Panc1 (cell line): ENCODE results near the gene APLP1. TPM values are rescaled to one million over a fixed set of nuclear protein-coding genes. Genes with fewer than 3 reads are reported as not detected.

ENCODE experiments used
- ATAC-seq: fragments of 200-7000 bp; cut with Tn5 transposase; 2 replicates; pipeline ENCODE4 v1.9.1; 2020; ENCODE audit warnings: mild to moderate bottlenecking, moderate library complexity
- BruUV-seq: library from RNA; stranded (reverse); fragments of 400-500 nt; replicated peaks from 2 replicates; lab custom pipeline; 2021; lab: Mats Ljungman, UMichigan
- CTCF ChIA-PET: fragments of 300-600 bp; sonication (Branson Sonifier 250); formaldehyde crosslinking; loops from one replicate; lab custom pipeline; 2022; ENCODE audit warnings: antibody characterized with exemption; lab: Charles Lee
- POLR2A ChIA-PET: fragments of 300-600 bp; sonication (Branson Sonifier 250); formaldehyde crosslinking; loops from one replicate; lab custom pipeline; 2022; ENCODE audit warnings: antibody characterized with exemption; lab: Charles Lee
- DNase-seq: peaks from one replicate; pipeline ENCODE4 v3.0.0-alpha.2; 2010; ENCODE audit warnings: low read depth, low spot score
- H3K27ac ChIP-seq: 2 replicates; pipeline ENCODE4 v1.5.1; 2011; ENCODE audit warnings: mild to moderate bottlenecking, low read length, inconsistent platforms
- H3K27me3 ChIP-seq: fragments of 200-500 bp; sonication (Bioruptor generic); 2 replicates; pipeline ENCODE4 v1.6.0; 2014; ENCODE audit warnings: low read length, inconsistent platforms; ENCODE audit not compliant: control insufficient read depth, insufficient read depth
- H3K36me3 ChIP-seq: fragments of 200-500 bp; sonication (Bioruptor generic); 2 replicates; pipeline ENCODE4 v1.5.1; 2014; ENCODE audit warnings: inconsistent platforms, mild to moderate bottlenecking, low read length, moderate library complexity; ENCODE audit not compliant: control insufficient read depth, insufficient read depth
- H3K4me1 ChIP-seq: 2 replicates; pipeline ENCODE4 v1.5.1; 2011; ENCODE audit warnings: inconsistent platforms, mild to moderate bottlenecking, low read length, moderate library complexity; ENCODE audit not compliant: control insufficient read depth, insufficient read depth
- H3K4me3 ChIP-seq, 2 experiments: 2 replicates each; pipeline ENCODE4 v1.5.1; 2011 to 2012; ENCODE audit warnings: low read depth in 2 of 2, low read length in 2 of 2, mild to moderate bottlenecking in 2 of 2, inconsistent platforms in 1 of 2, moderate library complexity in 1 of 2
- H3K9me3 ChIP-seq: fragments of 200-500 bp; sonication (Bioruptor generic); 2 replicates; pipeline ENCODE4 v1.5.1; 2014; ENCODE audit warnings: low read depth, mild to moderate bottlenecking, inconsistent platforms, low read length, moderate library complexity; ENCODE audit not compliant: control insufficient read depth, insufficient read depth
- CTCF ChIP-seq: fragments of 450-650 bp; IDR thresholded peaks from 2 replicates; pipeline ENCODE4 v1.5.1; 2017; ENCODE audit warnings: mild to moderate bottlenecking
- POLR2AphosphoS5 ChIP-seq: IDR thresholded peaks from 2 replicates; pipeline ENCODE4 v1.6.1; 2012; ENCODE audit warnings: mild to moderate bottlenecking, low read depth, low read length, moderate library complexity
- REST ChIP-seq, 2 experiments: IDR thresholded peaks; 2 replicates each; pipeline ENCODE4 v1.6.1; 2011 to 2012; ENCODE audit warnings: low read depth in 2 of 2, control low read depth in 1 of 2, low read length in 1 of 2, mild to moderate bottlenecking in 1 of 2, moderate library complexity in 1 of 2; ENCODE audit not compliant: insufficient read depth in 1 of 2
- SIN3A ChIP-seq: IDR thresholded peaks from 2 replicates; pipeline ENCODE4 v1.6.1; 2012; ENCODE audit warnings: low read depth, mild to moderate bottlenecking, low read length, moderate library complexity, borderline replicate concordance; ENCODE audit not compliant: insufficient read depth
- TCF7L2 ChIP-seq: IDR thresholded peaks from 2 replicates; pipeline ENCODE4 v1.6.1; 2011; ENCODE audit warnings: mild to moderate bottlenecking, low read depth, low read length, inconsistent platforms
- in situ Hi-C: cut with HindIII; loops from 2 replicates; pipeline ENCODE4 v1.10.0; 2016; ENCODE audit warnings: low sequenced_read_pairs, low pct_unique_long_range_greater_than_20kb
- intact Hi-C: fragments of 100-400 bp; cut with micrococcal nuclease; formaldehyde crosslinking; loops from one replicate; pipeline ENCODE4 v1.10.0; 2022; ENCODE audit not compliant: unreplicated experiment
- total RNA-seq: library from RNA; stranded (reverse); gene quantifications from one replicate; pipeline ENCODE4 v1.2.1, GENCODE V29; 2021; ENCODE audit not compliant: unreplicated experiment

The APLP1 gene
- total RNA-seq, 1 experiment from 2014 or later: 74.6 TPM

GRCh38 chr19:35913589-35913988, 45.2 kb downstream of the APLP1 start:
- no peak for DNase-seq
- intact Hi-C loops (no loop called here), in situ Hi-C loops (loop anchor here (10.0 kb wide), 1 partner anchor 59 kb away; the partner anchor contains the start of genes KIRREL2 and NPHS1)
- ChIA-PET POLR2A (no interaction called here), CTCF (no interaction called here)
- Histone ChIP-seq H3K27ac (no peak overlapping the region), H3K4me3 (no peak overlapping the region), H3K4me1 (no peaks in the 10 kb centered on the region), H3K9me3 (no peaks in the 10 kb centered on the region), H3K36me3 (no peaks in the 10 kb centered on the region), H3K27me3 (no peaks in the 10 kb centered on the region)
- BruUV-seq: no TSS peak
- ATAC-seq: no peak
- TF ChIP-seq SIN3A (no peak), CTCF (no peak), POLR2AphosphoS5 (no peak), TCF7L2 (no peak), REST (IDR thresholded peaks at IDR 0.05; ENCODE audit: insufficient read depth in 1 of 2, low read depth in 2 of 2, low read length in 1 of 2) (no peak)

- Histone ChIP-seq H3K9me3 (no peaks in the 10 kb centered on the region), H3K27ac (no peak overlapping the region), H3K4me1 (no peaks in the 10 kb centered on the region), H3K27me3 (no peaks in the 10 kb centered on the region), H3K4me3 (no peak overlapping the region), H3K36me3 (no peaks in the 10 kb centered on the region)
- ChIA-PET POLR2A (no interaction called here), CTCF (interaction anchor here (0.7 kb wide), 1 partner anchor 89 kb away, joined by 7 read pairs; no protein-coding TSS in a partner anchor)
- in situ Hi-C loops (loop anchor here (10.0 kb wide), 1 partner anchor 61 kb away; the partner anchor contains the start of genes KIRREL2 and NPHS1), intact Hi-C loops (no loop called here)
- no peak for DNase-seq
- ATAC-seq: no peak
- no TSS peak for BruUV-seq
- no peak for TF ChIP-seq SIN3A
- TF ChIP-seq REST (IDR thresholded peaks at IDR 0.05; ENCODE audit: insufficient read depth in 1 of 2, low read depth in 2 of 2, low read length in 1 of 2): no peak
- TF ChIP-seq CTCF: no peak
- TF ChIP-seq TCF7L2: no peak
- no peak for TF ChIP-seq POLR2AphosphoS5
Observed at GRCh38 chr19:35915443-35915842, 47.1 kb downstream of the APLP1 start.
